HepG2 (cell line): ENCODE data around the gene STK10. TPM values are rescaled to one million over a fixed set of nuclear protein-coding genes. Genes with fewer than 3 reads are reported as not detected.

Source experiments
- ATAC-seq: fragments of 200-7000 bp; cut with Tn5 transposase; 3 replicates; pipeline ENCODE4 v1.9.1; 2020; ENCODE audit warnings: mild to moderate bottlenecking, moderate library complexity
- BruUV-seq: library from RNA; stranded (reverse); fragments of 400-500 nt; replicated peaks from 2 replicates; lab custom pipeline; 2021; lab: Mats Ljungman, UMichigan
- CTCF ChIA-PET: fragments of 300-600 bp; formaldehyde crosslinking; extraction: SDS; loops from one replicate; lab custom pipeline; 2021; ENCODE audit warnings: low total read pairs, inconsistent platforms, low intra/inter-chr PET ratio; lab: Yijun Ruan, JAX
- POLR2A ChIA-PET: fragments of 350-600 bp; sonication (Branson Sonifier 250); formaldehyde crosslinking; loops from one replicate; lab custom pipeline; 2020; ENCODE audit warnings: antibody characterized with exemption, inconsistent platforms; lab: Yijun Ruan, JAX
- DNase-seq: peaks from one replicate; pipeline ENCODE4 v3.0.0-alpha.2; 2015; ENCODE audit warnings: low spot score
- FAIRE-seq: peaks from 3 replicates; lab custom pipeline; 2011; peaks lifted over from hg19 to GRCh38; lab: Jason Lieb, UNC
- H2AFZ ChIP-seq: one replicate; pipeline ENCODE4 v1.6.1; 2011; ENCODE audit warnings: low read length, inconsistent platforms
- H3K27ac ChIP-seq: fragments of 300-600 bp; 3 replicates; pipeline ENCODE4 v1.8.0; 2011; ENCODE audit warnings: mixed run types, mild to moderate bottlenecking, mixed read lengths, low read length, inconsistent platforms; ENCODE audit not compliant: insufficient read depth; ENCODE audit errors: extremely low read length
- H3K27me3 ChIP-seq, 2 experiments: fragments of 200-600 bp in 1 of 2; 2 replicates in 1 of 2; 3 replicates in 1 of 2; pipeline versions ENCODE4 v1.6.0 to v1.8.0; 2011; ENCODE audit warnings: low read length in 2 of 2, mild to moderate bottlenecking in 2 of 2, moderate library complexity in 2 of 2, inconsistent platforms in 1 of 2; ENCODE audit not compliant: insufficient read depth in 2 of 2, control insufficient read depth in 1 of 2
- H3K36me3 ChIP-seq, 2 experiments: fragments of 200-600 bp in 1 of 2; replicated peaks in 1 of 2; 2 replicates in 1 of 2; 3 replicates in 1 of 2; pipeline versions ENCODE4 v1.5.1 to v1.8.0; 2011; ENCODE audit warnings: low read length in 2 of 2, inconsistent platforms in 1 of 2; ENCODE audit not compliant: insufficient read depth in 2 of 2, control insufficient read depth in 1 of 2
- H3K4me1 ChIP-seq: 2 replicates; pipeline ENCODE4 v1.5.1; 2012; ENCODE audit warnings: low read length, inconsistent platforms; ENCODE audit not compliant: insufficient read depth
- H3K4me2 ChIP-seq: 2 replicates; pipeline ENCODE4 v1.6.0; 2011; ENCODE audit warnings: low read depth, low read length, inconsistent platforms
- H3K4me3 ChIP-seq, 3 experiments: fragments of 200-600 bp in 1 of 3; sonication (generic), shearing (Covaris generic) in 1 of 3; replicated peaks in 1 of 3; 2 replicates each; pipeline ENCODE4 v1.5.1; 2011 to 2016; ENCODE audit warnings: low read length in 3 of 3, inconsistent platforms in 2 of 3, low read depth in 2 of 3, mild to moderate bottlenecking in 2 of 3, control low read depth in 1 of 3, mixed read lengths in 1 of 3; ENCODE audit not compliant: insufficient read depth in 1 of 3
- H3K79me2 ChIP-seq: one replicate; pipeline ENCODE4 v1.6.1; 2011; ENCODE audit warnings: low read length, inconsistent platforms; ENCODE audit not compliant: insufficient read depth
- H3K9ac ChIP-seq: 2 replicates; pipeline ENCODE4 v1.6.0; 2011; ENCODE audit warnings: mild to moderate bottlenecking, low read depth, low read length, inconsistent platforms; ENCODE audit not compliant: insufficient read depth
- H3K9me3 ChIP-seq: 2 replicates; pipeline ENCODE4 v1.5.1; 2012; ENCODE audit warnings: mild to moderate bottlenecking, low read length
- H4K20me1 ChIP-seq: 2 replicates; pipeline ENCODE4 v1.6.0; 2011; ENCODE audit warnings: inconsistent platforms, mild to moderate bottlenecking, low read length, moderate library complexity; ENCODE audit not compliant: insufficient read depth
- AFF4 ChIP-seq: sonication (generic); formaldehyde crosslinking; IDR thresholded peaks from 2 replicates; pipeline ENCODE4 v1.4.0; 2020; ENCODE audit warnings: missing genetic modification reagents
- ETS1 ChIP-seq: sonication (generic); formaldehyde crosslinking; IDR thresholded peaks from 2 replicates; pipeline ENCODE4 v1.4.0; 2020; ENCODE audit warnings: missing genetic modification reagents
- ETV5 ChIP-seq: IDR thresholded peaks from 2 replicates; pipeline ENCODE4 v1.6.1; 2018; ENCODE audit warnings: missing biosample characterization, missing genetic modification reagents, inconsistent platforms, borderline replicate concordance
- HIVEP1 ChIP-seq: sonication (generic); formaldehyde crosslinking; IDR thresholded peaks from 2 replicates; pipeline ENCODE4 v1.4.0; 2020; ENCODE audit warnings: mild to moderate bottlenecking, missing genetic modification reagents
- KLF16 ChIP-seq, 2 experiments: sonication (generic) in 1 of 2; formaldehyde crosslinking in 1 of 2; IDR thresholded peaks; 2 replicates each; pipeline versions ENCODE4 v1.6.1 to v1.8.0; 2016 to 2023; ENCODE audit warnings: missing genetic modification reagents in 2 of 2, missing compliant biosample characterization in 1 of 2
- MAX ChIP-seq: IDR thresholded peaks from 2 replicates; pipeline ENCODE4 v1.6.1; 2012; ENCODE audit warnings: inconsistent platforms
- MBD4 ChIP-seq: IDR thresholded peaks from 2 replicates; pipeline ENCODE4 v1.6.1; 2012; ENCODE audit warnings: low read length, inconsistent platforms, borderline replicate concordance
- MBNL3 ChIP-seq: fragments of 250-450 bp; sonication (Bioruptor Pico); conservative IDR thresholded peaks from 2 replicates; pipeline ENCODE4 v1.8.0; 2022; ENCODE audit warnings: mild to moderate bottlenecking, inconsistent platforms
- NCOA5 ChIP-seq: sonication (generic); formaldehyde crosslinking; IDR thresholded peaks from 2 replicates; pipeline ENCODE4 v1.4.0; 2020; ENCODE audit warnings: missing genetic modification reagents
- NFE2 ChIP-seq: sonication (generic); formaldehyde crosslinking; IDR thresholded peaks from 2 replicates; pipeline ENCODE4 v1.4.0; 2020; ENCODE audit warnings: missing genetic modification reagents
- NFE2L1 ChIP-seq: sonication (generic); formaldehyde crosslinking; IDR thresholded peaks from 2 replicates; pipeline ENCODE4 v1.4.0; 2020; ENCODE audit warnings: missing genetic modification reagents, mild to moderate bottlenecking, borderline replicate concordance
- SMAD9 ChIP-seq: sonication (generic); formaldehyde crosslinking; IDR thresholded peaks from 2 replicates; pipeline ENCODE4 v1.5.1; 2020; ENCODE audit warnings: mild to moderate bottlenecking, missing genetic modification reagents
- SMC3 ChIP-seq: IDR thresholded peaks from 2 replicates; pipeline ENCODE4 v1.6.1; 2011; ENCODE audit warnings: low read length, improper control_type of control experiment
- TEF ChIP-seq: sonication (generic); formaldehyde crosslinking; IDR thresholded peaks from 2 replicates; pipeline ENCODE4 v1.5.0; 2020; ENCODE audit warnings: missing genetic modification reagents
- TFE3 ChIP-seq: IDR thresholded peaks from 2 replicates; pipeline ENCODE4 v1.6.1; 2016
- ZFP62 ChIP-seq: sonication (generic); formaldehyde crosslinking; IDR thresholded peaks from 2 replicates; pipeline ENCODE4 v1.4.0; 2020; ENCODE audit warnings: missing genetic modification reagents
- ZNF343 ChIP-seq: sonication (generic); formaldehyde crosslinking; IDR thresholded peaks from 2 replicates; pipeline ENCODE4 v1.4.0; 2020; ENCODE audit warnings: mild to moderate bottlenecking, missing genetic modification reagents
- ZNF720 ChIP-seq: sonication (generic); formaldehyde crosslinking; IDR thresholded peaks from 2 replicates; pipeline ENCODE4 v1.4.0; 2020; ENCODE audit warnings: missing genetic modification reagents
- ZNF841 ChIP-seq: sonication (generic); formaldehyde crosslinking; IDR thresholded peaks from 2 replicates; pipeline ENCODE4 v1.8.1; 2023; ENCODE audit warnings: missing genetic modification reagents, borderline replicate concordance
- WGBS: methylation state at CpG from one replicate; pipeline ENCODE4 v1.1.6; 2017; ENCODE audit warnings: low lambda C conversion rate; 5-methylcytosine and 5-hydroxymethylcytosine counted together
- in situ Hi-C: cut with HindIII; loops from 2 replicates; pipeline ENCODE4 v1.10.0; 2017; ENCODE audit warnings: low pct_unique_long_range_greater_than_20kb; ENCODE audit not compliant: extremely low pct_ligation_motif_present
- intact Hi-C: fragments of 100-400 bp; cut with micrococcal nuclease; formaldehyde crosslinking; loops from one replicate; pipeline ENCODE4 v1.10.0; 2022; ENCODE audit not compliant: unreplicated experiment
- polyA plus RNA-seq, 8 experiments: library from polyadenylated mRNA; depleted of rRNA in 3 of 8; stranded (reverse) in 7 of 8; unstranded in 1 of 8; fragments of >200 nt; fragmentation: Illumina TruSeq in 4 of 8; extraction: Trizol in 4 of 8; gene quantifications; 2 replicates each; pipeline versions ENCODE4 v1.2.1 to v1.2.3, GENCODE V29; 2011 to 2016; ENCODE audit warnings: low read depth in 4 of 8, missing spikeins in 1 of 8, mixed read lengths in 1 of 8; ENCODE audit not compliant: insufficient read depth in 1 of 8
- total RNA-seq, 5 experiments: library from RNA; depleted of rRNA; stranded (reverse); fragments of >200 nt; fragmentation: Illumina TruSeq; extraction: Trizol; gene quantifications; 2 replicates each; pipeline ENCODE4 v1.2.3, GENCODE V29; 2016; ENCODE audit warnings: low read depth in 1 of 5

STK10 gene
- total and polyA plus RNA-seq, 2 of the 13 experiments (the other 11 are each of a cell fraction or from before 2014, with no cell fraction given), result 7.0 to 7.2 TPM

- TF ChIP-seq ETS1 (CRISPR knock-in tag), result no peak
- no peak for TF ChIP-seq ZNF343
- no peak for TF ChIP-seq ZNF720
- no peak for TF ChIP-seq ZNF841
- no peak for TF ChIP-seq HIVEP1
- TF ChIP-seq, all 625 proteins: peak for 0
Observed at GRCh38 chr5:172140866-172141265, 47.2 kb downstream of the STK10 start (continued).

GRCh38 chr5:172140120-172140519, 47.9 kb downstream of the STK10 start:
- H3K36me3 ChIP-seq, result no peaks in the 10 kb centered on the region
- H3K9ac ChIP-seq, result no peak overlapping the region
- intact Hi-C loops (no loop called here), in situ Hi-C loops (no loop called here)
- H3K27ac ChIP-seq, result no peak overlapping the region
- no peaks in the 10 kb centered on the region for H4K20me1 ChIP-seq
- POLR2A ChIA-PET, result no interaction called here
- H3K4me2 ChIP-seq, result no peak overlapping the region
- no peak overlapping the region for H3K4me3 ChIP-seq
- WGBS, result 97% methylated on average over 9 of the region's 9 CpGs
- FAIRE-seq (no peak), ATAC-seq (no peak), DNase-seq (no peak)
- no TSS peak for BruUV-seq
- CTCF ChIA-PET, result no interaction called here
- no peaks in the 10 kb centered on the region for H3K79me2 ChIP-seq
- peaks cover 33% of the 10 kb centered on the region for H3K4me1 ChIP-seq
- H3K27me3 ChIP-seq, result no peaks in the 10 kb centered on the region
- no peak overlapping the region for H2AFZ ChIP-seq
- H3K9me3 ChIP-seq, result no peaks in the 10 kb centered on the region
- TF ChIP-seq MBD4 (no peak), SMC3 (no peak), NFE2L1 (CRISPR knock-in tag) (no peak), AFF4 (CRISPR knock-in tag) (no peak), ZFP62 (CRISPR knock-in tag) (no peak), ETV5 (CRISPR knock-in tag) (no peak), MAX (no peak), NCOA5 (CRISPR knock-in tag) (no peak), SMAD9 (CRISPR knock-in tag) (no peak), TEF (no peak), TFE3 (no peak), MBNL3 (CRISPR knock-in tag) (no peak), NFE2 (CRISPR knock-in tag) (no peak), KLF16 (CRISPR knock-in tag; IDR thresholded peaks at IDR 0.05) (no peak)
